ENCODE results near the gene KNOP1.

KNOP1 gene, protein sequence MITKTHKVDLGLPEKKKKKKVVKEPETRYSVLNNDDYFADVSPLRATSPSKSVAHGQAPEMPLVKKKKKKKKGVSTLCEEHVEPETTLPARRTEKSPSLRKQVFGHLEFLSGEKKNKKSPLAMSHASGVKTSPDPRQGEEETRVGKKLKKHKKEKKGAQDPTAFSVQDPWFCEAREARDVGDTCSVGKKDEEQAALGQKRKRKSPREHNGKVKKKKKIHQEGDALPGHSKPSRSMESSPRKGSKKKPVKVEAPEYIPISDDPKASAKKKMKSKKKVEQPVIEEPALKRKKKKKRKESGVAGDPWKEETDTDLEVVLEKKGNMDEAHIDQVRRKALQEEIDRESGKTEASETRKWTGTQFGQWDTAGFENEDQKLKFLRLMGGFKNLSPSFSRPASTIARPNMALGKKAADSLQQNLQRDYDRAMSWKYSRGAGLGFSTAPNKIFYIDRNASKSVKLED

DNA sequence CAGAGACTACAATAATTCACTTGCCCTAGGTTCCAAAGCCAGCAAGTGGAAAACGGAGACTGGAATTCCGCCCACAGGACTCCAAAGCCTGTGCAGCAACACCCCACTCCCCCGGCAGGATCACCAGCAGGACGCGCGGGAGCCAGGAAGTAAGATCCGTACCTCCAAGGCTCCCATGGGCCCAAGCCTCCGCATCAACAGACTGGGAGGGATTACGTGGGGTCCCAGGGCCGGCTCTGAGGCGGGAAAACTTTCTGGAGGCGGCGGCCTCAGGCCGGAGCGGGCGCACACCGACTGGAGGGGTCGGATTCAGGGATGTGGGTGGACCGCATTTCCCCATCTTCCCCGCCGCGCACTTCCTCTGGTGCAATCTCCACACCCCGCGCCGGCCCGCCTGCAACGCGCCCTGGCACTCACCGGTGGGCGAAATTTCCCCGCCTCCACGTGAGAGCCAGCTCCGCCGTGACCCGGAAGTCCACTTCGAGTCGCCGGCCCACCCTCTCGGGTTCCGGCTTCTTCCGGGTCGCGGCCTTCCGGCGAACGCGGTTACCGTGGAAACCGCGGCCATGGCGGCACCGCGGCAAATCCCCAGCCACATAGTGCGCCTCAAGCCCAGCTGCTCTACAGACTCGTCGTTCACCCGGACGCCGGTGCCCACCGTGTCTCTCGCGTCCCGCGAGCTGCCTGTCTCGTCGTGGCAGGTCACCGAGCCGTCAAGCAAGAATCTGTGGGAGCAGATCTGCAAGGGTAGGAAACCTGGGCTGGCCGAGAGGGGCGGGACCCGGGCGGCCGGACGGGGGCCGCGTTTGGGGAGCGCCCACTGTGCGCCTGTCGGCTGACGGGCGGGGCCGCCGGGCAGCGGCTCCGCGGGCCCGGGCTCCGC is at the start of gene KNOP1, which contains the start of gene IQCK:
Gene KNOP1, minus strand, starts transcription at position 487 of the 883 bp plus-strand sequence. CDS start 3,192 bp downstream, outside the sequence.
Gene IQCK, plus strand, starts transcription at position 531 of the 883 bp plus-strand sequence. Its CDS starts 36 bp downstream, at position 567.
- peak; percentile 89 for DNase-seq

DNA sequence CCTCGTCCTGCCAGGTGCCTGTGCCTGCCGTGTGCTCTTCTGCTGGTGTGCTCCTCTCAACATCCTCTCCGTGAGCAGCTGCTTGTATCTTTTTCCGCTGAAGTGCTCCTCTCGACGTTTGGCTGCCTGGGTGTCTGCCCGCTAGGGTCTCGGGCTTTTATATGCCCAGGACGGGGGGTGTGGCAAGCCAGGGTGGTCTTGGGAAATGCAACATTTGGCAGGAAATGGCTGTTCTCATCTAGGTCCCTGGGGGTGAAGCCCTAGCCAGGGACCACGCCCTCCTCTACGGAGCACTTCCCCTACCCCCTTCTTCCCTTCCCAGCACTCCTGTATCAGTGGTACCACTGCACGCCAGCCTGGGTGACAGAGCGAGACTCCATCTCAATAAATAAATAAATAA is 49.5 kb upstream of the KNOP1 start:
- no peak for DNase-seq

- no peak for DNase-seq
Measured at GRCh38 chr16:19766988-19767387, 49.0 kb upstream of the KNOP1 start.

DNA sequence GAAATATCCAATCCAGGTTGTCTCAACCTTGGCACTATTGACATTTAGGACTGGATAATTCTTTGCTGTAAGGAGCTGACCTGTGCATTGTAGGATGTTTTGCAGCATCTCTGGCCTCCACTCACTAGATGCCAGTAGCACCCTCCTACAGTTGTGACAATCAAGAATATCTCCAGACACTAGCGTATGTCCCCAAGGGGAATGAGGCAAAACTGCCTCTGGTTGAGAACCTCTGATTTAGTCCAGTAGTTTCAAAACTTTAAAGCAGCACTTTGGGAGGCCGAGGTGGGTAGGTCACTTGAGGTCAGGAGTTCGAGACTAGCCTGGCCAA is 48.5 kb upstream of the KNOP1 start:
- DNase-seq, result no peak

DNA sequence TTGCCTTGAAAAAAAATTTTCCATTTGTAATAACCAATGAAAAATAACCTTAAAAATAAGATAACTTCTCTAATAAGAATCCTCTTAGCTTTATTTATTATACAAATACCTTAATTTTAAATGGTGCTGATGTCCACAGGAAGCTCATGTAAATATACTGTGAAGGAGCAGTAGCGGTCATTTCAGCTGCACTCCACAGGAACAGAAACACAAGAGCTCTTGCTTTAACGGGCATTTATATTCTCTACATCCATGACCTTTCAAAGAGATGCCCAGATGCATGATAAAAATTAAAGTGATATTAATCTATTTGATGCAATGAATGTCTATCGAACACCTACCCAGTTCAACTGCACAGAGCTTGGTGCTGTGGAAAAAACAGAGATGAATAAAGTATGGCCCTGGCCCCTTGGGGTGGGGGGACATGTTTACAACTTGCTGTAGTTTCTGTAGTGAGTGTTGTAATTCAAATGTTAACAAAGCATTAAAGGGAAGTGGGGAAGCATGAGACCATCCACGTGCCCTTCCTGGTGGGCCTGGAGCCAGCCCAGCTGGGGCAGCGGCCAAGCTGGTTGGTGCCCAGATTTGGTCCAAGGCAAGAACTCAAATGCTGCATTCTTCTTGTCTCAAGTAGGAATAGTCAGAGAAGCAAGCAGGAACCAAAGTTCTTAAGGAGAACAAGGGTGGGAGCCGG is 48.0 kb upstream of the KNOP1 start:
- DNase-seq, result no peak

DNA sequence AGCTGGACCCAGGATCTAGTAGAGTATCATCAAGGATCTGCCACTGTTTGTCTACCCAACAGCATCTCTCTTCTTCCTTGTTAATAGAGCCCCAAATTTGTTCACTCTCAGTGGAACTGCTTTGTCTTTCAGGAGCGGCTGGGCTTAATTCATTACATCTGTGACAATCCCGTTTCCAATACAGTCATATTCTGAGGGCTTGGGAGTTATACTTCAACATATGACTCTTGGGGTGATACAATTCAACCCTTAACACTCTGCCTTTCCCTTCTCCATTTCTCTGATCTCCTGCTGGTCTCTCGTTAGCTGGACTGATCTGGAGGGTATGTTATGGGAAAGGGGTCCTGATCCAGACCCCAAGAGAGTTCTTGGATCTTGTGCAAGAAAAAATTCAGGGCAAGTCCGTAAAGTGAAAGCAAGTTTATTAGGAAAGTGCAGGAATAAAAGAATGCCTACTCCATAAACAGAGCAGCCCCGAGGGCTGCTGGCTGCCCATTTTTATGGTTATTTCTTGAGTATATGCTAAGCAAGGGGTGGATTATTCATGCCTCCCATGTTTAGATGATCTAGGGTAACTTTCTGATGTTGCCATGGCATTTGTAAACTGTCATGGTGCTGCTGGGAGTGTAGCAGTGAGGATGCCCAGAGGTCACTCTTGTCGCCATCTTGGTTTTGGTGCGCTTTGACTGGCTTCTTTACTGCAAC is 42.5 kb upstream of the KNOP1 start:
- no peak for DNase-seq

DNA sequence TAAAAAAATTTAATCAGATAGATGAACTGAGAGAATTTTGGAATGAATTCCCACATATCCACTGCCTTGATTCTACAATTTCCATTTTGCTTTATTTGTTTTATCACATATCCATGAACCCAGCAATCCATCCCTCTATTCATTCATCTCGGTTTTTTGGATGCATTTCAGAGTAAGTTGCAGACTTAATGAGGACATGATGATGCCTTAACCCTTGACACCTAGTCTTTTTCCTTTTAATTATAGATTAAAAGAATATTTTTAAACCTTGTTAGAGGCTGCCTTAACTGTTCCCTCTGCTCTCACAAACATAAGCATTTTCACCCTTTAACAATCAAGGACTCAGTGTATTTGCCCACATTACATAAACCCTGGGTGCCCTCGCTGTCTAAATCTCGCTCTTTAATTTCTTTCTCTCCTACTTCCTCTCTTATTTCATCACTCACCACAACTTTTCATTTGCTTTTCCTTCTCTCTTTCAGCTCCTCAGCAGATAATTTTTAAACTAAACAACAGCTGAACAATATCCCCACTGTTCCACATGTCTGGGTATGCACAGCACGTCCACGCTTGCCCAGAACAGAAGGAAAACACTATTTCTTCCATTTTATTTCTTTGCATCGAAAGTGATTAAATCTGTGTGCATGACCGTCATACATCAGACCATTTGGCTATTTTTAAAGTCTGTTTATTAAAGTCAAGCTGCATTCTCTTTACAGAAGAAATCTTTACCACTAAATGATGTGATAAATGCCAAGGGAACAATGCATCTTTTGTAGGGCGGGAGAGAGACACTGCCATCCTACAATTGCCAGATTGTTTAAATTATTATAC is 40.0 kb upstream of the KNOP1 start:
- DNase-seq, result no peak

DNA sequence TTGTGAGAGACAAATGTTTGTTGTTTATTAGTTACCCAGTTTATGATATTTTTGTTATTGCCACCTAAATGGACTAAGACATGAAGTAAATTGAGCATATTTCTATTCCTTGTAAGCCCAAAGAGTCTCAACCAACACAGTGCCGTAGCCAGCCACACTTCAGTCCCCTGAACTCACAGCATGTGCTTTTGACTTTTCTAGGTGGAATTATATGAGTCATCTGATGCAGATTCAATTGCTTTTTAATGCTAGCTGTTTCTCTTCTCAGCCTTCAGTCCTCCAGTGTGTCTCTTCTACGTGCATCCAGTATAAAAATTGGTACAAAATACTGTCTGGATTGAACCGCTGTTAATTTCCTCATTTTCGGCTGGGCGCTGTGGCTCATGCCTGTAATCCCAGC is 39.0 kb upstream of the KNOP1 start:
- DNase-seq, result no peak

DNA sequence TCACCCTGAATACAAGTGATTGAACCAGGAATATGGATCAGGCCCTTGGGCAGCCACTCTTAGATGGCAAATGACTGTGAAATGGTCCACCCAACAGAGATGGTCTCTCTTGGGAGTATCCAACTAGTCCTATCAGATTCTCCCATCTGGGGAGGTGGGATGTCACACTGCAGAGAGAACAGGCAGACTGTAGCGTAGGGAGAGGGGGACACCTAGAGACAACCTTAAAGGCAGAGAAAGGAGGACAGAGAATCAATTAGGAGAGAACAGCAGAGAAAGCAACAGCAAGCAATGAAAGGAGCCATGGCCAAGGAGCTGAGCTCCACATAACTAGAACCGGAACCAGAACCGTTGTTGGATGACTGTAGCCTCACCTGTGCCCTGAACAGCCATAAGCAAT is 37.2 kb upstream of the KNOP1 start:
- no peak for DNase-seq

- no peak for DNase-seq
Measured at GRCh38 chr16:19754644-19755036, 36.6 kb upstream of the KNOP1 start.

DNA sequence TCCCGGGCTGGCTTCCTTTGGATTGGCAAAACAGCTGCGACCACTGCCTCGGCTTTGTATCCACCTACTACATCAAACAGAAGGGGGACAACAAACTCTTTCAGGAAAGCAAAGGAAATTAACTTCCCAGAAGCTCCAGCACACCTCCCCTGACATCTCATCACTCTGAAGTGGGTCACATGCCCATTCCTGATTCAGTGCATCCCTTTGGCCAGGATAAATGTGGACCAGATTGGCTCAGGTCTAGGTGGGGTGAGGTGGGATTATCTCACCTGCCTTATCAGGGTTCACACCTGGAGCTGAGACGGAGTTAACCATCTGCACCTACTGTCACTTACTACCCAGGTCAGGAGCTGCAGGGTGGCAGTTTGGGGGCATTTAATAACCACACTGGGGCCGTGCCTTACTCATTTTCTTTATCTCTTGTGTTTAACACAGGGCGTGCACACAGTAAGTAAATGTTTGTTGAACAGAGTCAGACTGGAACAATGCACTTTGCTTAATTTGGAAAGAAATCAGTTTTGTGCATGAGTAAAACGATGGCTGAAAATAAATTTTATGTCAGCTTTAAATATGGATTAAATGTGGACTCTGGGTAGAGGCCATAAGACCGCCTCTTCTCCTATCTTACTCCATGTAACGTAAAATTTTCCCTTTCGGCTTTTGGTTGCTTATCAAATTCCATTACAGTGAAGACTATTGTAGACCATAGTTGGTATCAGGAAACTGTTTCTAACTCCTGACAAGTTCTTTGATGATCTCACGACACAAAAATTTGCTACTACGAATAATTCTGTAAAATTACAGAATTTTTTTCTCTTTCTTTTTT is 36.0 kb upstream of the KNOP1 start:
- DNase-seq, result no peak

GRCh38 chr16:19751478-19752385 is 33.7 kb upstream of the KNOP1 start:
- DNase-seq, result no peak

- DNase-seq, result no peak
Measured at GRCh38 chr16:19749571-19750080, 31.6 kb upstream of the KNOP1 start.

DNA sequence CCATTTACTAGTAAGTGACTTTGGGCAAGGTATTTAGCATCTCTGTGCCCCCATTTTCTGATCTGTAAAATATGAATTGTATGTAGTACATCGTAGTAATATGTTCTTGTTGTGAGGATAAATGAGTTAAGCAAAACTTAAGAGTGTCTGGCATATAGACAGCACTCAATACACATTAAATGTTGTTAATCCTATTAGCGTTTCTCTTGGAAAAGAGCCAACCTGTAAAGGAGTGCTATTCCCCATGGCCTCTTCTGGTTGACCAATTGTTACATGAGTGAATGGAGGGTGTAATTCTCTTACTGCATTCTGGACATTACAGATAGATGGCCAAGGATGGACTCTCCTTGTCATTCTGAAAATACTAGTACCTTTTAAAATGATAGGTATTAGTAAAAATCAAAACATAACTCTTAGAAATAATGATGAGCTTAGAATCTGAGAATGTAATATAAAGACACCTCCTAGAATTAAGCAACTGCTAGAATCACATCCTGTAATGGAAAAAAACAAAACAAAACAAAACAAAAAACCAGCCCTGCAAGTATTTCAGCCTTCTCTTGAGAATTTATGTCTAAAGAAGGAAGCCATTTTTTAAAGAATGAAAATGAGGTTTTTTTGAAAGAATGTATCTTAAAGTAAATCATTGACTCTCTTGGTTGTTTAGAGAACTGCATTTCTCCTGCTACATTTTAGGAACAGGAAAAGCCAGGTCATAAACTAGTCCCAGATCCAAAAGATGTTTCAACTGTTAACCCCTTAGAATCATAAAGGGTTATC is 30.6 kb upstream of the KNOP1 start:
- no peak for DNase-seq

DNA sequence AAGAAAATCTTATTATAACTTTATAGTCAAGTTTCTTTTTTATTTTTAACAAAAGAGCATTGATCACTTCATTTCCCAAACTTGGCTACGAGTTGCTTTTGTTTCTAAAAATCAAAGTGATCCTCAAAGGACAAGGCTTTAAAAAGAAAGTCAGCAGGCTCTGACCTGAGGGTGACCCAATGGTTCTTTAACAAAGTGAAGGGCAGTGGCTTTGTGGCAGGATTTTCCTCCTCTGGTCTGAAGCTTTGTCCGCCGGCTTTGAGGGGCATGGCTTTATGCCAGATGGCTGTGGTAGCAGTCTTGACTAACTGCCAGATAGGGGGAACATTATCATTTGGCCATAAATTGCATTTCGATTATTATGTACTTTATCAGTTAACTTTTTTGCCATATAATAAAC is 28.5 kb upstream of the KNOP1 start:
- DNase-seq, result no peak

DNA sequence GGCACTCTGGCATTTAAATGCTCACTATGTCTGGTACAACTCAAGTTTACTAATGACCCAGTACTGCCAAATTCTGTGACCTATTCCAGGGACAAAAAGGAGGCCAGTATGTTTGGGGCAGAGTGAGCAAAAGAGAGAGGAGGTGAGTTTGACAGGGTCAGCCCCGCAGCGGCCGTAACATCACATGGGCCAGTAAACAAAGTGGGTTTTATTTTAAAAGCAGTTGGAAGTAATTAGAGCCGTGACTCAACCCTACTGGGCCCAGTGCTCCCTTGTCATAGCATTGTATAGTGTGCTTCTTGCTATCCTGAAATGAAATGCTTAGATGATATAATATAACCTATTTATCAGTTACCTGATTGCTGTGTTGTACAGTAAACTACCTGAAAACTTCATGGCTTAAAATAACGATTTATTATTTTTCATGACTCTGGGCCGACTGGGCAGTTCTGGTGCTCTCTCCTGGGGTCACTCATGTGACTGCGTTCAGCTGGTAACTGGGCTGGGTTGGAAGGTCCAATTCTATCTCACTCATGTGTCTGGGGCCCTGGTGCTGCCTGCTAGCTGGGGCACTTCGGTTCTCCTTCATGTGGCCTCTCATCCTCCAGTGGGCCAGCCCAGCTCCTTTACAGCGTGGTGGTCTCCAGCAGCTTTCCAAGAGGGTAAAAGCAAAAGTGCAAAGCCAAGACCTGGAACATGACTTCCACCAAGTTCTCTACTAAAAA is 27.4 kb upstream of the KNOP1 start:
- no peak for DNase-seq

- DNase-seq, result no peak
Measured at GRCh38 chr16:19744670-19745069, 26.6 kb upstream of the KNOP1 start.

- no peak for DNase-seq
Measured at GRCh38 chr16:19743816-19744159, 25.8 kb upstream of the KNOP1 start.
